GM23248 (cell line): ENCODE measurements around the gene TEPSIN.

Experiments used
- EZH2 ChIP-seq: fragments of 200-600 bp; sonication (generic); IDR thresholded peaks from 2 replicates; pipeline ENCODE4 v1.6.1; 2018; ENCODE audit warnings: antibody characterized with exemption, mild to moderate bottlenecking; ENCODE audit not compliant: insufficient read depth, poor library complexity, severe bottlenecking
- EZH2phosphoT487 ChIP-seq: fragments of 200-600 bp; sonication (generic); IDR thresholded peaks from 2 replicates; pipeline ENCODE4 v1.6.1; 2018; ENCODE audit warnings: antibody characterized with exemption, moderate library complexity, mild to moderate bottlenecking, low read depth; ENCODE audit not compliant: insufficient read depth

- TF ChIP-seq EZH2 (no peak), EZH2phosphoT487 (no peak)
Observed at GRCh38 chr17:81256616-81257015, 17.8 kb upstream of the TEPSIN start.
